GM19463 (cell line): ENCODE measurements around the gene SLC12A1.
"Not testable (repeated sequence)": the region's sequence is repeated elsewhere in the genome, so short reads cannot be mapped to it uniquely, and the experiment has no call there.

Experiments
- ATAC-seq: cut with Tn5 transposase; IDR thresholded peaks from one replicate; pipeline ENCODE4 v1.9.1; 2021; ENCODE audit warnings: mild to moderate bottlenecking, moderate library complexity; ENCODE audit not compliant: unreplicated experiment

SLC12A1 gene

DNA sequence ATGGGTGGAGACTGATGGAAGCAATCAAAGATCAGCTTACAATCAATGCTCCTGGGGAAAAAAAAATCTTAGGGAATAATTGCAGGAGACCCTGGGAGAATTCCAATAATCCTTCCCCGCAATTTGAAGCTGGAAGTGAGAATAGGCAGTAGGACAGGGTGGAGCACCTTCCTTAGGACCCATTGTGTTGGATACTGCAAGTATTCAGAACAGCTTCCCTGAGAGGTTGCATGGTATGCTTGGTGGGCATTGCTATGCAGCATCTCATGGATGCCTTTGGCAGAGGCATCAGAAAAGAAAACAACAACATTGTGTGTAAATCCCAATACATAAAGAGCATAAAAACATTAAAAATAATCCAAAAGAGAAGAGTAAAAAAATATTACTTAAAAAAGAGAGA is 100.5 kb downstream of the SLC12A1 start:
- ATAC-seq, result no peak

DNA sequence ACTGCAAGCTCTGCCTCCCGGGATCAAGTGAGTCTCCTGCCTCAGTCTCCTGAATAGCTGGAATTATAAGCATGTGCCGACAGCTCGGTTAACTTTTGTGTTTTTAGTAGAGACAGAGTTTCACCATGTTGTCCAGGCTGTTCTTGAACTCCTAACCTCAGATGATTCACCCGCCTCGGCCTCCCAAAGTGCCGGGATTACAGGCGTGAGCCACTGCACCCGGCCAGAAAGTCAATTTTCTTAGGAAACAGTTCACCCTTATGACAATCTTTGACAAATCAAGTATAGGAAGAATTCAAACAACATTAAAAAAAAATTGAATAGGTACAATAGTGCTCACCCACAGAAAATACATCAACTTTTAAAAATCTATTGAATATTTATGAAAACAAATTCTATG is 101.5 kb downstream of the SLC12A1 start:
- no peak for ATAC-seq

DNA sequence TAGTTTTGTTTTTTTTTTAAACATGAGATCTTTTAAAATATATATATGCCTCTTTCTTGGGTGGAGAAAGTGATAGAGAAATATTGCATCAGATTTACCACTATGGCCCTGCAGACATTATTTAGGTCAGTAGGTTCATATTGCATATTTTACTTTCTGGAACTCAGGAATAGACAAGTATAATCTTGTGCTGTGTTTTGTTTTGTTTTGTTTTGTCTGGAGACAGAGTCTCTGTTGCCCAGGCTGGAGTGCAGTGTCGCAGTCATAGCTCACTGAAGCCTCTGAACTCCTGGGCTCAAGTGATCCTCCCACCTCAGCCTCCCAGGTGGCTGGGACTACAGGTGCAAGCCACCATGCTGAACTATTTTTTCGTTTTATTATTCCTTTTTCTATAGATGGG is 103.6 kb downstream of the SLC12A1 start:
- ATAC-seq, result no peak

DNA sequence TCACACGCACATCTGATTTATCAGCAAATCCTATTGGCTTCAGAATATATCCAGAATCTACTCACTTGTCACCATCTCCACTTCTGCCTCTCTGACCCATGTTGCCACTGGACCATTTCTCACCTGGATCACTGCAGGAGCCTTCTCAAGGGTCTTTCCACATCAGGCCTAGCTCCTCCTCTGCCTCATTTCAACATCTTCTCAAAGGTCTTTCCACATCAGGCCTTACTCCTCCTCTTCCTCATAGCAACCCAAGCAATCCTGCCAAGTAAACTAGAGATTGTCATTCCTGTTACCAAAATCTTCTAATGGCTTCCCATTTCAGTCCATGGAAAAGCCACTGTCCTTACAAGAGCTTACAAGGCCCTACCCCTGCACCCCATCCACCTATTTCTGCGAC is 107.1 kb downstream of the SLC12A1 start:
- no peak for ATAC-seq

DNA sequence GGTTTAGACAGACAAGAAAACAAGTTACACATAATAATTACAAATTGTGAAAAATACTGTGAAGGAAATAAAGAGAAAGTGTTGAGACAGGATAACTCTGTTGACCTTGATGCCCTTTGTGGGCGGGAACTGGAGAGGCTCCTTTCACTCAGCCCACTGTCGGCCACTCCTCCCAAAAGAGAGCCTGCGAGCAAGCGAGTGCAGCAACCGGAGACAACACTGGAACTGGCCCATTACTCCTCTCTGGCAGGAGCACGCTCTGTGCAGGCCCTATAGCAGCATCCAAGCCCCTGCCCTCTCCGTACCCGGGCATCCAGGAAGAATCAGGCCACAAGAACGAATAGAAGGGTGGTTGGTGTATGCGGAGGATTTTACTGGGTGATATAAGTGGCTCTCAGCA is 108.9 kb downstream of the SLC12A1 start:
- ATAC-seq, result no peak

DNA sequence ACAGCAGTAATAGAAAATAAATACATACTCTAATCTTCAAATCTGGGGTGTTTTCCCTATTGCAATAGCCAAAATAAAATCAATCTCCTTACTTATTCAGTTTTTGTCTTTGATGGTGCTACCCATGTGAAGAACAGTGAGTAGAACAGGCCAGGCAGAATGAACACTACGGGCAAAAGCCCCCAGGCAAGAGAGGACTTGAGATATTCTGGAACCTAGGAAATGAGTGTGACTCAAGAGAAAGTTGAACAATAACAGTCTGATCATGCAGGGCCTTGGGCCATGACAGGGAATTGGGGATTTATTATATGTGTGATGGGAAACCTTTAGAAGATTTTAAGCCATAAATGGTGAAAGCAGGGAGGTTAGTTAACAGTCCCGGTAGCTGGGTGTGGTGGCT is 111.1 kb downstream of the SLC12A1 start:
- no peak for ATAC-seq

DNA sequence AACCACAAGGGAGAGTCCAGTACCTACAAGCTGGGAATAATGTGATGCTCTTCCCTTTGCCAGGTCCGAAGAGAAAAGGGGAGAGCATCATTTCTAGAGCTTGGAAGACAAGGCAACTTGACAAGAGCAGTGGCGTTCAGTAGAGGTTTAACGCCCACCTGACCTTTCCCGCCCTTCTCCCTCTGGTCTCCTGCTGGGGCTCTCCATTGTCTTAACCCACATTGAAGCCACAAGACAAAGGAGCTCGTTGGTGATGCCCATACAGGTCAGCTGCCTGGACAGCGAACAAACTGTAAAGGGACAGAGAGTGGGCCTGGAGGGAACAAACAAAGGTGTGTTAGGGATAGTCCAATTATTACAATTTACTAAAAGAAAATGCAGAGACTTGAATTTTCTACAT is 112.0 kb downstream of the SLC12A1 start:
- ATAC-seq, result no peak

DNA sequence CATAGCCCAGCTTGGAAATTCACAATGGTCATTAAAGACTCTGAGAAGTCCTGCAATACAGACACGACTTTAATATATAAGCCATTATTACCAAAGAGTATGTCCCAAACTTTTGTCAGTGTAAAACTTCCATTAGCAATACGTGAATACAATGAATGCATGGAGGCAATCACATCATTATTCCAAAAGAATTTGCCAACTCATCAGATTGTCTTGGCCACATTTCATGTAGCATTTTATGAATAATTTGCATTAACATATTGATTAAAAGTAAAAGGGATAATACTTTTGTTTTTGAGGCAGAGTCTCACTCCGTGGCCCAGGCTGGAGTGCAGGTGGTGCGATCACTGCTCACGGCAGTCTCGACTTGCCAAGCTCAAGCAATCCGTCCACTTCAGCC is 117.2 kb downstream of the SLC12A1 start:
- no peak for ATAC-seq

DNA sequence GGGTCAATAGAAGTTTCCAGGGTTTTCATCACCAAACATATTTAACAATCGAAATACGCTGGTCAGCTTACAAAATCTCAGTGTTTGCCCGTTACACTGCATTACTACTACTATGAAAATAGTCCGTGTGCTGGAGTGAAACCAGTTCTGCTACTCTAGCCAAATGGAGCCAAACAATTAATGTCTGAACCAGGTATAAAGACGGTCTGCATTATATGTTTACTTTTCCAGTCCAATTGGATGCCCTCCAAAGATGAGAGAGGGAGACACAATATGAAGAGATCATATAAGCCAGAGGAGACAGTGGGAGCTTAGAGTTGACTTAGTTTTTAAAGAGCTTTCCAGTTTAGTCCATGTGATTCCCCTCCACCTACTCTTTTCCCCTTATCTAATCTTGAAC is 118.8 kb downstream of the SLC12A1 start:
- no peak for ATAC-seq

DNA sequence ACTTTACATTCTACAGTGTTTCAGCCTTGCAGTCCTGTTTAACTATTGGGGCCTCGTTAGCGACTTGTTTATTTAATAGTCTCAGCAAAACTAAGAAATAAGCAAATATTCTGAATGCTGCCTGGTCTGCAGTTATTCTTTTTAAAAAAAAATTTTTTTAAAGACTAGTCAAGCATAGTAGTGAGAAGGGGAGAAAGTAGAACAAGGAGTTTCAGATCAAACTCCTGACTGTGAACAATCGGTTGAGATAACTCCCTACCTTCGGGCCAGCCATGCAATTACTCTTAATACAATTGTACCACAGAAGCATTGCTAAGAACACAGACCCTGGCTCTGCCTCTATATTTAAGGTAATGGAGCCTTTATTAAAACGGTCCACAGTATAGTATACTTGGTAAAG is 119.3 kb downstream of the SLC12A1 start:
- no peak for ATAC-seq

DNA sequence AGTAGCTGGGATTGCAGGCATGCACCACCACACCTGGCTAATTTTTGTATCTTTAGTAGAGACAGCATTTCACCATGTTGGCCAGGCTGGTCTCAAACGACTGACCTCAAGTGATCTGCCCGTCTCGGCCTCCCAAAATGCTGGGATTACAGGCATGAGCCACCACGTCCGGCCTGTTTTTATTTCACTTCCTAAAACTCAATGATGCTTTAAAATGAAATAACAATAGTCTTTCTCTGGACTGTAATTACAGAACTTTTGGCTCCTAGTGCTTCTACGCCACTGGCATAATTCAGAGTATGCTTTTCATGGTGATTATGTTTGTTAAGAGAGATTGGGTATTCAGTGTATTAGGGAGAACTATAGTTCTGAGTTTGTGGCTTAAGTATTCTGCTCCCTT is 120.1 kb downstream of the SLC12A1 start:
- ATAC-seq, result not testable (repeated sequence)

DNA sequence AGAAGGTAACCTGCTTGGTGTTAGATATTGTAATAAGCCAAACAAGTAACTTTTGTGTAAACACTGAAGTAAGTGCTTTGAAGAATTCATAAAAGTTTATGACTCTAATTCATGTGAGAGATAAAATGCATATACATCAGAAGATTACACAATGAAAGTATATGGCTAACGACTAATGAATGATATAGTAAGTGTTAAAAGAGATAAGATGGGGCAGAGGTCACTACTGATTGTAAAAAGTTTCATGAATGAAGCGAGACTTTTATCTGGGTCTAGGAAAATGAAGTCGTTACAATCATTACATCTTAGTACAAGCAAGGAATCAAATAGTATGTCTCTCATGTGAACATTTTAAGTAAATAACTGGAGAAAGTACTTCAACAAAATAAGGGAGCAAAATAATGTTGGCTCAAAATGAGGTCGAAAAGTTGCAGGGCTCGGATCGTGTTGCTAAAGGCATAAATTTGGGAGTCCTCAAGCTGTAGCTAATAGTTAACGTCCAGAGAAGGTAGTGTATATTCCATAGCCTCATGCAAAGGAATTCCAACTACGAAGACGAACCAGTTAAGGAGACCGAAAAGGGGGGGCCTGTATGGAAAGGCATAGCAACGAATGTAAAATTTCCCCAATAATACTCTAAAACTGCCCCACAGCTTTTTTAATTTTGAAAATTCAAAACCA is 124.1 kb downstream of the SLC12A1 start:
- no peak for ATAC-seq

DNA sequence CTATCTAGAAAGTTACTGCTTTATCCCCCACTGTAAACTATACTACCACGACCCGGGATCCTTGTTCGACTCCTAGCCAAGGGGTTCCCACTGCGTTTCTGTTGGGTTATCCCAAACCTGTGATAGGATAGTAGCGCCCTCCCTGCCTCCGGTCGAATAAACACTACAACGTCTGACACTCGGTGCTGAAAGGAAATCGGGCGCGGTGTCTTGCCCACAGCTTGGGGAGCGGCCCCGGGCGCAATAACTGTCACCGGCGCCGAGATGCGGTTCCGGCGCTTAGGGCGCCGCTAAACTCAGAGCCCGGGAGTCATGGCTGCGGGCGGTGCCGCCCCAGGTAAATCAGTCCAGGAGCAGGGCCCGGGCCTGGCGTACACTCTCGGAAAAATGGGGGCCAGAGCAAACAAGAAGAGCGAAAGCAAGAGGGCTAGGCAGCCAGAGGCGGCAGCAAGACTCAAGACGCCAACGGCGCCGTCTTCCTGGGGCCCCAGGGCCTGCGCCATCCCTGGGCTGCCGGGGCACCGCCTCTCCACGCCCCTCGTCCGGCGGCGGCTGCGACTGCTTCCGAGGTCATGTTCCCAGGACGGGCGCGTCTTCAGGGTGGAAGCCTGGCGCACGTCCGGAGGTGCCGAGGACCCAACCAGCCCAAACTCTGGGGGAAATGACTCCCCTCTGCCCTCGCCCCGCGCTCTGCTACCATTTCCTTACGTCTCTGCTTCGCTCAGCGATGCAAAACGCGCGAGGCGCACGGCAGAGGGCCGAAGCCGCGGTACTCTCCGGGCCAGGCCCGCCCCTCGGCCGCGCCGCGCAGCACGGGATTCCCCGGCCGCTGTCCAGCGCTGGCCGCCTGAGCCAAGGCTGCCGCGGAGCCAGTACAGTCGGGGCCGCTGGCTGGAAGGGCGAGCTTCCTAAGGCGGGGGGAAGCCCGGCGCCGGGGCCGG is 125.0 kb downstream of the SLC12A1 start, which contains the start of gene DUT:
Gene DUT, plus strand, starts transcription at position 575 of the 941 bp plus-strand sequence. Its CDS starts 87 bp downstream, at position 662.
- ATAC-seq, result peak; percentile 85

DNA sequence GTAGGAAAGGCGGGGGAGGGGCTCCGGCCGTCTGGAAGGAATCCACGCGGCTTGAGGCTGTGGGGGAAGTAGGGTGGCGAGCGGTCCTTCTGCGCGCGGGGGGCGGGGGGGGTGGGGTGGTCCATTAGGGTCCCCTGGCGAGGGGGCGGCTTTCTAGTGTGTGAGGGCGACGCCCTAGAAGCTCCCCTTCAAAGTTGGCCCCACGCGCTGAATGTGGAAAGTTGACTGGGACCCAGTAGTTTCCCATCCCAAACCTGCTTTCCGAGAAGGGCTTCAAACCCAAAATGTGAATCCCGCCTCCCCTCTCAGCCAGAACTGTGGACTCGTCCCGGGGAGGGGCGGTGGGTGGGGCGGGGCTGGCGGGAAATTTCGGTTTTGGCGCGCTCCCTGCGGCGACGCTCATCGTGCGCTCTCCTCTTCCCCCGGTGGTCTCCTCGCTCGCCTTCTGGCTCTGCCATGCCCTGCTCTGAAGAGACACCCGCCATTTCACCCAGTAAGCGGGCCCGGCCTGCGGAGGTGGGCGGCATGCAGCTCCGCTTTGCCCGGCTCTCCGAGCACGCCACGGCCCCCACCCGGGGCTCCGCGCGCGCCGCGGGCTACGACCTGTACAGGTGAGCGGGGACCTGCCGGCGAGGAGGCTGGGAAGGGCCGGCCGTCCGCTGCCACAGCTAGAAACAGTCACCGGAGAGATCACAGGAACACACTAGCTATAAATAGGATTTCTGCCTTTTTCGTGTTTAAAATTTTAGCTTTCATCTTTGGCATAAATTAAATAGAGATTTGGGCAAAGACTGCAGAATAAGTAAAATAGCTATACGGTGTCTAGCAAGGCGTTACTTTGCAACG is 125.9 kb downstream of the SLC12A1 start:
- peak; percentile 46 for ATAC-seq

DNA sequence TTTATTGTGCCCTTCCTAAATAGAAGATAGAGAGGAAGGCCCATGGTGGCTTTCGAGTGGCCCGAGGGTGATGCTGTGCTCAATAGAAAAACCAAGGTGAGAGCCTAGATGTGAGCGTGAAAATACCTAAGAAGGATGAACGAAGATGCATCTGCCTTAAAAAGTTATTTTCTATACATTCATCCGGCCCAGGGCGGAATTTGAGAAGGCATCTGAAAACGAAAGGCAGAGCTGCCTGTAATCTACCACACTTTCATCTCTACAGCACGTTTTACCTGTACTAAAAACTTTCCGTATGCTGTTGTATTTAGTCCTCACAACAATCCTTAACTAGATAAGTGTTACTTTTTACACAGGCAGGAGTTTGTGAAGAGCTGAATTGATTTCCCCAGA is 126.5 kb downstream of the SLC12A1 start:
- no peak for ATAC-seq

DNA sequence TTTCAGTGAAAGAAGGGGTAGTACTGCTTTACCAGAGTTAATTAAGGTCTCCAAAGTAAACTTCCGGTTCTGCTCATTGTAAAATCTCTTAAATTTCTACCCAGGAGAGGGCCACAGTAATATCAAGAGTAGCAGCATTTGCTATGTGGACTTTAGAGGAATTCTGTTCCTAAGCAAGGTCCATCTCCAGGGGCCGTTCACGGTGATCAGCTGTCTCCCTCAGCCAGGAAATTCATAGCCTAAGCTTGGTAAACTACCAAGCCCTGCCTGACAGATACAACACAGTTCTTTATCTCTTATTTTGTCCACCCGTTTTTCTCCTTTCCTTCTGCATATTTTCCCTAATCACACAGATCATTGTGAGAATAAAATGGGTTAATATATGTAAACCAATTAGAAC is 127.4 kb downstream of the SLC12A1 start:
- no peak for ATAC-seq

DNA sequence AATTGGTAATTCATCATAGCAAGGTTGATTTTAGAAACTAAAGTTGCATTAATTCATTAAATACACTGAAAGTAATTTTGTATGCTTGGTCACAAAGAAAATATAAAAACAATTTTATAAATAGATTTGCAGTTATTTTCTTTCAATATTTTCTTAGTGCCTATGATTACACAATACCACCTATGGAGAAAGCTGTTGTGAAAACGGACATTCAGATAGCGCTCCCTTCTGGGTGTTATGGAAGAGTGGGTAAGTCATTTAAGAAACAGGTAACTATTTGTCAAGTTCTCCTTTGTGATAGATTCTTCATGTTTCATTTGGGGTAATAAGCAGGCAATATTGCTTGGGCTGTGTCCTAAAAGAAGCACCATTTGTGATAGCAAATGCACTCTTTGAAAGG is 128.2 kb downstream of the SLC12A1 start:
- no peak for ATAC-seq

DNA sequence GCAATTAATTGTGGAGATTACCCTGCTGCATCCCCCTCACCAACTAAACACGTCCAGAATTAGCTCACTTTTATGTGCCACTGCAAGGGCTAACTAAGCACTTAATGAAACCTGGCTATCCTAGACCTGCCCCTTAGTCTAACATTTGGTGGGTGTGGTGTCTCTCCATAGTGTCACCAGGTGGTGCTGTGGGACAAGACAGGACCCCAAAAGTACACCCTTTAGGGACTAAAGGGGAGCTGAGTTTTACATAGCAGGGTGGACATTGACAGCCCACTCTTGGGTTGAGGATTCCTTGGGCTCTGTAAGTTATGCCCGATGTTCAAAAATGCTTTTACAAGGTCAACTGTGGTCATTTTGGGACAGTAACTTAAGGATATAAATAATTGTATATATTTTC is 130.8 kb downstream of the SLC12A1 start:
- ATAC-seq, result no peak

DNA sequence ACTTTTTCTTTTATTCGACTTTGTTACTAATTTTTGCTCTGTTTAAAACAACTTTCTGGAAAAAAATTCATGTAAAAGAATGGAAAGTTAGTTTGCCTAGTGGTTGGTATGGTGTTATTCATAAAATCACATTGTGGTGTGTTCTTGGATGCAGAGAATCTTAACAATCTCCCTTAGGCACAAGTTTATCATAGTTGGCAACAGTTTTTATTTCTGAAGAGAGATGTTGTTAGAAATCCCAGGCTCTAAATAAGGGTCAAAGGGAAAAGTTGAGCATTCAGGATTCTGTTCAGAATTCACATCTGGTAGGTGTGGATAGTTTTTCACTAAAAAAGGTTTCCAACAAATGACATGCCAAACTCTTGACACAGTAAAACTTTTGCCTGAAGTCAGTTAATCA is 131.5 kb downstream of the SLC12A1 start:
- no peak for ATAC-seq

DNA sequence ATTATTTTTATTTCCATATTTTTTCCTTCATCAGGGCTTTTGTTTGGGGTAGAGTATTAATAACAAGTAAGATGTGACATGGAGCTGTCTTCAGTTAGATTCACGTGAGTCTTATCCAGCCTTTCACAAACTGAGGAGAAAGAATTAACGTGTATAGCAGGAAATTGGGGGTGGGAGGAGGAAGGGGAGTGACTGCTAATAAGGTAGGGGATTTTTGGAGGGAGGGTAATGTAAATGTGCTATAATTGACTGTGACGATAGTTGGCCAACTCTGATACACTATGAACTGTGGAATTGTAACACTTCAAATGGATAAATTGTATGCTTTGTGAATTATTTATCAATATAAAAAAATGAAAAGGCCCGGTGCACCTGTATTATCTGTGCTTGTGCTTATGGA is 134.0 kb downstream of the SLC12A1 start:
- ATAC-seq, result peak; percentile 57

DNA sequence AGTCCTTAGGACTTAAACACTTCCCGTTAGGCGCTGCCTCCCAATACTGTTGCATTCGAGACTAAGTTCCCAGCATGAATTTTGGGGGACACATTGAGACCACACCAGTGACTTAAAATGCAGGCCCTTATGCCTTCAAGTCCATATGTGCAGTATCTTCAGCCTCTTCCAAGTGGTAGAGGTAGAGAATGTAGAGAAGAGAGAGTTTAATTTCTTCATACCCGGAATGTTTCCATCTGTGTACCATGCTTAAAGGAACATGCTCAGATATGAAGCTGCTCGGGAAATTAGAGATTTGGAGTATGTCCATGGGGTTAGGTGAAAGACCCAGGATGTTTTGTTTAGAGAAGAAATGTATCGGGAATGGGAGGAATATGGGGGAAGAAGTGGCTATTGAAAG is 137.8 kb downstream of the SLC12A1 start:
- no peak for ATAC-seq
